ENCODE measurements around the gene SLF2. TPM values are rescaled to one million over a fixed set of nuclear protein-coding genes. Genes with fewer than 3 reads are reported as not detected.

Gene SLF2
- total RNA-seq, 2 experiments from 2014 or later: 41.4 to 53.0 TPM

DNA sequence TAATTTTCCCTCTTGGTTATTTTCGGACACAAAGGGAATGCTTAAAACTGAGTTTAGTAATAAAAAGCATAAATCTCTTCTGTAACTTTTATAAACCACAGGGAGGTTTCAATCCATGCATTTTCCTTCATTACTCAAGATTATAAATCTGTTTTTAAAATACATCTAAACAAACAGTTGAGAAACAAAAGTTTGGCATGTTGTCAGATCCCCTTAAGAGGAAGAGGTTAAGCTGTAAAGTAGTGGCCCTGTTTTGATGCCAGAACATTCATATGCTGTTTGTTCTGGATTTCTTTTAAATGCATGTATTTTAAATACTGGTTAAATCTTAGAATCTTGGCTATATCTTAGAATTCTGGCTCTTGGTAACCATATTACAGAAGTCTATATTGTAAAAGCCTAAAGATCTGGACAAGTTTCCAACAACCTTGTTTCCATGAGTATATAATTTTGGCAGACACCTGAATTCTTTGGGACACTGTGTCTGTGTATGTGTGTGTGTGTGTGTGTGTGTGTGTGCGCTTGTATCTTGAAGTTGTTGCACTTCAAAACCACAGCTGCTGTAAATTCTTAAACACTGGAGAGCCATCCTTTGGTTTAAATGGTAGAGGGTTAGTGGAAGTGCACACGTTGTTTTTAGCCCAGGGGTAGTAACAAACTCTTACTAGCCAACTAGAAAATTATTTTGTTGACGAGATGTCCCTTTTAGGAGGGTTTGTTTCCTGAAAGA is 49.8 kb downstream of the SLF2 start:
- Mint-ChIP-seq H3K36me3 (peaks cover 29% of the 10 kb centered on the region), H3K9me3 (ENCODE audit: low read depth) (no peaks in the 10 kb centered on the region), H3K4me3 (no peak overlapping the region), H3K27ac (no peak overlapping the region), H3K27me3 (no peaks in the 10 kb centered on the region), H3K4me1 (no peaks in the 10 kb centered on the region)
- no peak for DNase-seq
- CTCF ChIA-PET: no interaction called here
- ATAC-seq: no peak

DNA sequence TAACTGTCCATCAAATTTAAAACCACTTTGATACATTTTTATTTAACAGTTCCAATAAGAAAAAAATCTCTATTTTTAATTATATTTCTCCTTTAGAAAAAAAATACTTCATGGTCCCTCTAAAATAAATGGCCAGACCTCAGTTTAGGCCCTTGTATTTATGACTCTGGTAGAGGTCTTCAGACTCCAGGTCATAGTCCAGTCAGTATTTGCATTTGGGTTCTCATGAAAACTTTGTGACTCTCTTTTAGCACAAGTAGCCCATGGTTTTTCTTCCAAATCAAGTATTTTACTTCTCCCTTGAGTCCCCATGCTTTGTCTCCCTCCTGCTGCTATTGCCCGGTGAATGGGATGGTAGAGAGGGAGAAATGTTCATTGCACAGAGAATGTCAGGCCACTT is 51.1 kb downstream of the SLF2 start:
- no peaks in the 10 kb centered on the region for H3K9me3 Mint-ChIP-seq (ENCODE audit: low read depth)
- CTCF ChIA-PET: no interaction called here
- H3K36me3 Mint-ChIP-seq: peaks cover 26% of the 10 kb centered on the region
- no peak overlapping the region for H3K27ac Mint-ChIP-seq
- H3K27me3 Mint-ChIP-seq: no peaks in the 10 kb centered on the region
- ATAC-seq: no peak
- no peak for DNase-seq
- no peak overlapping the region for H3K4me3 Mint-ChIP-seq
- H3K4me1 Mint-ChIP-seq: peaks cover 4% of the 10 kb centered on the region

DNA sequence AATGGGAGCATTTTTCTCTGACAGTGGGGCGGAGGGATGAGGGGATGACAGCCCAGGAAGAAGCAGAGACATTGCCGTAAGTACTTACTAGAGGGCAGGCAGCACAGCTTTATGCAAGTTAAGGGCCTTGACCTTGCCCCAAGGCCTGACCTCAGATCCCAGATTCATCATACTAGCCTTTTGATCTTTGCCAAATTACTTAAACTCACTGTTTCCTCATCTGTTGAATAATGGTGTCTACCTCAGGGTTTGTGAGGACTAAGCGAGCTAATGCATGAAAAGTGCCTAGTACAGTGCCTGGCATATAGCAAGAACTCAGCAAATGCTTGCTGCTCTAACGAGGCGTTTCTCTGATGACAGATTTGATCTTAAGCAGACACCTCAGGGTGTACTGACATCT is 53.1 kb downstream of the SLF2 start:
- H3K36me3 Mint-ChIP-seq: peaks cover 16% of the 10 kb centered on the region
- no peak for DNase-seq
- no peaks in the 10 kb centered on the region for H3K9me3 Mint-ChIP-seq (ENCODE audit: low read depth)
- no peak for ATAC-seq
- no peak overlapping the region for H3K4me3 Mint-ChIP-seq
- H3K27me3 Mint-ChIP-seq: no peaks in the 10 kb centered on the region
- no peak overlapping the region for H3K27ac Mint-ChIP-seq
- H3K4me1 Mint-ChIP-seq: peaks cover 7% of the 10 kb centered on the region
- CTCF ChIA-PET: interaction anchor here (2.6 to 4.2 kb wide), 2 partner anchors 22 to 48 kb away, joined by 8 to 20 read pairs; partner anchors contain the start of genes MRPL43 and TWNK

DNA sequence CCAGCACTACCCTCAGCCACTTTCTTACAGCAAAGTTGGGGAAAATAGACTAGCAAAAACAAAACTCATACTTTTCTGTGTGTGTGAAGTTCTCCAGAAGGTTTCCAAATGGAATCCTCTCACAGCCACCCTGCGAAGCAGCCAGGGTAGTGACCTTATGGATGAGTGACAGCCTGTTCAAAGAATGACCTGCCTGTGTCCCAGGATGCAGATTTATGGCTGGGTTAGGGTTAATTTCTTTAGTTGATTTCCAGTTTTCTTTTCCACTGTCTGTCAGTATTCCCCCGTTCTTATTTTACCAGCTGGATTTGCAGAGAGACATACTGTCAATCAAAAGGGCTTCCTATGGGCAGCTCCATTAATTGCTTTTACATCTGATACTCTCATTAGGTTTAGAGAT is 54.1 kb downstream of the SLF2 start:
- Mint-ChIP-seq H3K27ac (no peak overlapping the region), H3K27me3 (no peaks in the 10 kb centered on the region), H3K4me3 (no peak overlapping the region), H3K36me3 (peaks cover 11% of the 10 kb centered on the region), H3K9me3 (ENCODE audit: low read depth) (no peaks in the 10 kb centered on the region), H3K4me1 (peaks cover 7% of the 10 kb centered on the region)
- CTCF ChIA-PET: interaction anchor here (0.9 to 4.2 kb wide), 3 partner anchors 8 to 47 kb away, joined by 3 to 20 read pairs (median 8); no protein-coding TSS in a partner anchor
- DNase-seq (no peak), ATAC-seq (no peak)

DNA sequence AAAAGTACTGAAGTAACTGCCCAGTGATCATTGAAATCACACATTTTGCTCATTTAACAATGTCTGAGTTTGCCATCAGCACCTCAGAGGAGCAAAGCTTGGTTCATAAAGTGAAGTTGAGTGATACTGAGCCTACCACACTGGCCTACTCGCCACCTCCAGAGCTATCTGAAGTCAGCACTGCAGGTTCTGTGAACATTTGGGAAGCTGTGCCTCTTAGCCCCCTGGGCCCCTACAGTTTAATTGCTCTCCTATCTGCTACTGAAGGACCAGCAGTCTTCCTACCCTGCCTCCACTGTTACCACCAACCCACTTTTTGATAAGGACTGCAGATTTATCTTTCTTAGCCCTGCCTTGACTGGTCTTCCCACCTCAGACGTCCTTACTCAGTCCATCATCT is 54.6 kb downstream of the SLF2 start:
- DNase-seq (no peak), ATAC-seq (no peak)
- peaks cover 7% of the 10 kb centered on the region for H3K4me1 Mint-ChIP-seq
- CTCF ChIA-PET: interaction anchor here (1.2 to 4.2 kb wide), 3 partner anchors 9 to 47 kb away, joined by 5 to 20 read pairs (median 8); no protein-coding TSS in a partner anchor
- no peak overlapping the region for H3K27ac Mint-ChIP-seq
- no peak overlapping the region for H3K4me3 Mint-ChIP-seq
- H3K27me3 Mint-ChIP-seq: no peaks in the 10 kb centered on the region
- H3K36me3 Mint-ChIP-seq: peaks cover 8% of the 10 kb centered on the region
- H3K9me3 Mint-ChIP-seq (ENCODE audit: low read depth): no peaks in the 10 kb centered on the region

DNA sequence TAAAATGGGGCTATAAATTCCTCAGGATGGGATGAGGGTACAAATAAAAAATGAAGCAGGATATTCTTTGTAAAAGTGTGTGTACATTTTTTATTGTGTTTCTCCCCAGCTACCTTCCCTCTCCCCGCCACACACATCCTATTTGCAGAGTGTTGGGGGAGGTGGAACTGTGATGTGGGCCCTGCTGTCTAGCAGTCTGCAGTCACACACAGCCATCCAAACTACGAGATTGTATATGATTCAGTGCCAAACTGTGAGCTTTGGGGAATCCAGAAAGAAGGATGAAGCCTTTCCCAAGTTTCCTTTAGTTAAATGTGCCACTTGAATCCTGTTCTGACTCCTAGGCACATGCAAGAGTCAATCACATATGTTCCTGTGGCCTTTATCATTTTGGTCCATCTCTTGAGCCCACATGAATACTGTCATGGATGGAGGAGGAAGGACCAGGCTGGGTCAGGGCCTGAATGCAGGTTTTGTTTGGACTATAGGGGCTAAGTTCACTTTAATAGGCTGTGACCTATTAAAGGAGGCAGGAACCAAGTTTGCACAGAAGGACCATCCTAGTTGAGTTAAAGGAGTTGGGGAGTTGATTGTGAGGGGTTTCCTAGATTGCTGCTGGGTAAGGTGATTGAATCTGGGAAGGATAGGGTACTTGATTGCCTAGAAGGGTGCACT is 55.4 kb downstream of the SLF2 start:
- no peaks in the 10 kb centered on the region for H3K27me3 Mint-ChIP-seq
- no peaks in the 10 kb centered on the region for H3K9me3 Mint-ChIP-seq (ENCODE audit: low read depth)
- peak overlapping the region; percentile 35 for H3K27ac Mint-ChIP-seq

DNA sequence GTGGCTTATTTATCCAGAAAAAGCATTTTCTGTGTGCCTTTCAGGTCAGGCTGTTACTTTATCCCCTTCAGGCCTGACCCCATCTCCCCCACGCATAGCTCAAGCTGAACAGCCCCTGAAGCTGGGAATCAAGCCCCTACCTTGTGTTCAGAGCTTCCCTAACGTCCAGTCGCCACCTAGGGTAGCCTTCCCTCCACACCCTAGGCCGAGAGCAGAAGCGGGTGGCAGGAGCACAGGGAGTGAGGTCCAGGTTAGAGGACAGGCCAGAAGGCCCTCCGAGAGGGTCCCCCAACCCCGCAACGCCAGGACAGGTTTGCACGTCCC is 56.1 kb downstream of the SLF2 start:
- peak; percentile 9 for ATAC-seq
- Mint-ChIP-seq H3K4me1 (peaks cover 7% of the 10 kb centered on the region), H3K27ac (no peak overlapping the region), H3K36me3 (no peaks in the 10 kb centered on the region), H3K9me3 (ENCODE audit: low read depth) (no peaks in the 10 kb centered on the region), H3K4me3 (peak overlapping the region; percentile 16), H3K27me3 (no peaks in the 10 kb centered on the region)
- DNase-seq: no peak
- CTCF ChIA-PET: interaction anchor here (0.6 to 4.2 kb wide), 10 partner anchors 11 to 81 kb away, joined by 3 to 20 read pairs (median 4); partner anchors contain the start of gene MRPL43

More for the DNA sequence above, 55.4 kb downstream of the SLF2 start:
- H3K4me1 Mint-ChIP-seq: peaks cover 7% of the 10 kb centered on the region
- H3K4me3 Mint-ChIP-seq: no peak overlapping the region
- CTCF ChIA-PET: interaction anchor here (0.6 to 4.2 kb wide), 9 partner anchors 10 to 82 kb away, joined by 3 to 20 read pairs (median 3); no protein-coding TSS in a partner anchor
- ATAC-seq: no peak
- DNase-seq: no peak
- no peaks in the 10 kb centered on the region for H3K36me3 Mint-ChIP-seq

DNA sequence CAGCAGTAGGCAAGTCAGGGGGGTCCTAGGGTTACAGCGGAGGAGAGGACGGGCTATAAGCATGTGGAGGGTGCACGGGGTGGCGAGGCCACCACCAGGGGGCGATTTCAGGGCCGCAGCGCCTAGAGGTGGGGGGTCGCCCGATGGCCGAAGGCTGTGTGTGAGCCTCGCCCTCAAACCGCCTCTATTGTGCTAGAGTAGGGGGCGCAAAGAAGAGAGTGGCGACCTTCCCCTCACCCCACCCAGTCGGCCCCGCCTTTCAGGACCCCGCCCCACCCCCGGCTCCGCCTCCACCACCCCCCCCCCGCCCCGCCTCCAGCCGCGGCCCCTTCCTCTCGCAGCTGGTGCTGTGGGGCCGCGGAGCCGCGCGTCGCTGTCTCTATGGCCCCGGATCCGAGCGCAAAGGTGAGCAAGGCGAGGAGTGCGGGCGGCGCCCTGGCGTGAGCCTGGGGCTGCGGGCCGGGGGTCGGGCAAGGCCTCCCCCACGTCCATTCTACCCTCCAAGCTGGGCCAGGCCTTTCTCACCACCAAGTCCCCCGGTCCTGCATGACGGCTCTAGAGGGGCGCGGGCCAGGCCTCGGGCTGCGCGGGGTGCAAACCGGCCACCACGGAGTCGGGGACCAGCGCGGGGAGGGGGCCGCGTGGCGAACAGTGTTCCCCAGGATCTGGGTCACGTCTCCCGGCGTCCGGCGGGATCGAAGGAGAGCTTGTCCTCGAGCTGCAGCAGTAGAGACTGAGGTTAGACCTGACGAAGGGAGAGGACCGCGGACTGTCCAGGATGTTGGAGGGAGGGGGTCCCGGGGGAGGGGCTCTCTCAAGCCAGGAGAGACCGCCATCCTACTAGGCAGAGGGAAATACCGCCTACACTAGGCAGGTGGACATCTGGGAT is 56.7 kb downstream of the SLF2 start, which contains the start of gene SEMA4G:
Gene SEMA4G (plus strand): TSS at position 318 of the 889 bp plus-strand sequence. CDS start 3,409 bp downstream, outside the sequence.
- CTCF ChIA-PET: interaction anchor here (0.8 to 2.3 kb wide), 9 partner anchors 11 to 48 kb away, joined by 3 to 11 read pairs (median 4); partner anchors contain the start of gene MRPL43
- Mint-ChIP-seq H3K4me1 (peaks cover 7% of the 10 kb centered on the region), H3K27me3 (no peaks in the 10 kb centered on the region), H3K27ac (peak within 1 kb of the TSS; percentile 35), H3K36me3 (no peaks in the 10 kb centered on the region), H3K4me3 (peak within 1 kb of the TSS; percentile 27), H3K9me3 (ENCODE audit: low read depth) (no peaks in the 10 kb centered on the region)
- ATAC-seq: peak; percentile 80
- no peak for DNase-seq

DNA sequence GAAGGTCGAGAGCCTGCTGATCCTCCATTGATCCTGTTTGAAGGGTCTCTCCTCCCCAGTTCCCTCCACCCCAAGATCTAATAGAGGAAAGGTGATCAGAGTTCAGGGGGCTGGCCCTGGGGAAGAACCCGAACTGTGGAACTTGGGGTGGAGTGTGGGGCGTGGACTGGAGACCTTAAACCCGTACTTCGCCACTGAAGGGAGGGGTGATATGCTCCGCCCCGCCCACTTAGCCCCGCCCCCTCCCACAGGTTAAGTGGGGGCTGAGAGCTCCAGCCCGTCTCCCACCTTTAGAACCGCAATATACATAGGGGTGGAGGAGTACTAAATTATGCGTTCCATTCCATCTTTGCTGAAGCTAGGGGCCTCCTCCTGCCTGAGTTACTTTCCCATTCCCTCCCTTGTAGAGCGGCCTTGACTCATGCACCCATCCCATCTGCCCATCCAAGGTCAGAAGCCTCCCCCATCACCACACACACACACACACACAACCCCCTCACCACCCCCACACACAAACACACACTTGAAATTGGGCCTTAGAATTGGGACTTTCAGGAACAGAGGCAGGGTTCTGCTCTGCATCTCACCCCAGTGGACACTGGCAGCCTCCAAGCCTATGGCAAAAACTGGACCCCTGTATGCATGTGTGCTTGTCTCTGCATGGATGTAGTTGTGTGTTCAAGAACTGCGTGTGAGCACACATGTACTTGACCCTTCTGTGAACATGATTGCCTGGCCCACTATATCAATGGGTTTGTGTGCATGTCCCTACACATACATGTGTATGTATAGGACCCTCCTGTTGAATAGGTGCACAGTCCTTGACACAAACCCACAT is 57.5 kb downstream of the SLF2 start:
- DNase-seq: no peak
- Mint-ChIP-seq H3K4me3 (peak overlapping the region; percentile 27), H3K27me3 (no peaks in the 10 kb centered on the region), H3K4me1 (peaks cover 7% of the 10 kb centered on the region), H3K36me3 (no peaks in the 10 kb centered on the region), H3K9me3 (ENCODE audit: low read depth) (no peaks in the 10 kb centered on the region), H3K27ac (no peak overlapping the region)
- CTCF ChIA-PET: interaction anchor here (1.4 to 2.3 kb wide), 3 partner anchors 14 to 28 kb away, joined by 4 to 11 read pairs (median 4); partner anchors contain the start of gene MRPL43
- no peak for ATAC-seq

DNA sequence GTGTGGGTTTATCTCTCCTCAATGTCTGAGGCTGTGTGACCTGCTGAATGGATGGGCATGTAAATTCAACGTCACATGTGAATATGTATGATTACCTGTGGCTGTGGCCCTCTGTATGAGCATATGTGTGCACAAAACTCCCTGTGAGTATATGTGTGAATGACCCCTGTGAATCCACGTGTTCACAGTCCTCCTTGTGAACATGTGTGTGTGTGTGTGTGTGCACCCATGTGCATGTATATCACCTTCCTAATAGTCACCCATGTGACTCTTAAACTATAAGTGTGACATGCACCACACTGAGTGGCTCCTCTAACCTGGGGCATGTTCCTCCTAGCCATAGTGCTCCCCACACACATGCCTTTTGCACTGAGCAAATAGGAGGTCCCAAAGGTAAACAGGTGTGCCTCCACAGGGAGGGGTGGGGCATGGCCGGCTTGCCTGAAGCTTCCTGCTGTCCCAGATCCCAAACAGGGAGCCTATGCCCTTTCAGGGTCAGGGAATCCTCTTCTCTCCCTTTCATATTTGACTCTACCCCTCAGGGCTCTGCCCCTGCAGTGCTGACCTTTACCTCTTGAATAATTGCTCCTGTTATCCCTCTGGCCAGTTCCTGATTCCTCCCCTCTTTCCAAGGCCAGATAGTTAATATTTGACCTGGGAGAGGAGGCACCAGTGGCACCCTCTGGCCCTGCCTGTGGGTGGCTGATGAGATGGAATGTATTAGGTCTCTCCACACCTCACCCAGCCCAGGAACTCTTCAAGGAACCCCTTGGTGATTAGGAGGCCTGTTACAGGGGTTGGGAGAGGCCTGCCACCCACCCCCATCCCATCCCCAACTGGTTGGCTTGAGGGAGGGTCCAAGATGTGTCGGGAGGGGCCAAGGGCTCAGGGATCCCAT is 58.4 kb downstream of the SLF2 start:
- ATAC-seq: no peak
- H3K4me3 Mint-ChIP-seq: no peak overlapping the region

DNA sequence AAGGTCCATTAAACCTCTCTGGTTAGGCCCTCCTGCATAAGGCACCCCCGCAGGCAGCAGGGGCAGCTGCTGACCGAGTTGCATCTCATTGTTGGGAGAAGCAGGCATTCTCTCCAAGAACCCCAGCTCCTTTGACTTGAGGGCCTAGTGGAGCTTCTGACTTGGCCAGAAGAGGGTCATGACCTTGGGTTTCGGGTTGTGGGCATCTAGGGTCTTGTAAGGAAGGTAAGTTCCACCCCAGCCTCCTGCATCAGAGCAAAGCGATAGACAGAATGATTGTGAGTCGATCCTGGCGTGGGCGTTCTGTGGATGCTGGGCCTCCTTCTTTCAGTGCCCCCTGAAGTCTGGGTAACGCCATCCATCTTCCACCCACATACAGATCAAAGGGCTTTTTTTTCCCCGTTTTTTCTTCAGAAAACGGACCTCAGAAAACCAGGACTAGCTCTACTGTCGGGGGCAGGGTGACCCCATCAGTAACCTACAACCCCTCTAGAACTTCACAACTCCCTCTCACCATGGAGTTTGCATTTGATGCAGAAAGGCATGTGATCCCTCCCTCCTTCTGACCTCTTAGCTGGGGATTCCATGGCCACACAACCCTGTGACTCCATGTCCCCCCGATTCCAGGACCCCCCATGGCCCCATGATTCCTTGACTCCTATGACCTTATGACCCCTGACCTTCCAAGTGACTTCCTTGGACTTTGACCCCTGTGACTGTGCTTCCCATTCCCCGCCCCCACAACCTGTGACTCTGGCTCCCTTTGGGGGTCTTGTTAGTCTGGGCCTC is 59.5 kb downstream of the SLF2 start:
- H3K4me1 Mint-ChIP-seq: peaks cover 7% of the 10 kb centered on the region
- H3K4me3 Mint-ChIP-seq: no peak overlapping the region
- DNase-seq: no peak
- no peak for ATAC-seq
- CTCF ChIA-PET: interaction anchor here (1.0 kb wide), 1 partner anchor 26 kb away, joined by 3 read pairs; no protein-coding TSS in a partner anchor
- no peak overlapping the region for H3K27ac Mint-ChIP-seq
- no peaks in the 10 kb centered on the region for H3K36me3 Mint-ChIP-seq
- no peaks in the 10 kb centered on the region for H3K9me3 Mint-ChIP-seq (ENCODE audit: low read depth)
- H3K27me3 Mint-ChIP-seq: no peaks in the 10 kb centered on the region

More for the DNA sequence above, 58.4 kb downstream of the SLF2 start:
- DNase-seq: no peak
- Mint-ChIP-seq H3K9me3 (ENCODE audit: low read depth) (no peaks in the 10 kb centered on the region), H3K27ac (no peak overlapping the region), H3K36me3 (no peaks in the 10 kb centered on the region), H3K27me3 (no peaks in the 10 kb centered on the region), H3K4me1 (peaks cover 7% of the 10 kb centered on the region)
- CTCF ChIA-PET: no interaction called here

All from activated CD8-positive, alpha-beta memory T cell treated with anti-CD3 and anti-CD28 coated beads, Interleukin-2, amount 10 ng/mL, durations not matched to agents 7 days and 5 days (primary cell).